Measurements from ENCODE around the gene ANGPT4. TPM values are rescaled to one million over a fixed set of nuclear protein-coding genes. Genes with fewer than 3 reads are reported as not detected.

ANGPT4 gene
- polyA plus RNA-seq, 1 experiment, result not detected

GRCh38 chr20:914727-915498 is 1.2 kb downstream of the ANGPT4 start:
- H3K27me3 ChIP-seq (ENCODE audit: control insufficient read depth, insufficient read depth, low read length), result peaks cover 2% of the 10 kb centered on the region; the same call in 1 of the 2 replicates

GRCh38 chr20:913306-913849 is 2.8 kb downstream of the ANGPT4 start:
- ChIA-PET CTCF (interaction anchor here (1.2 kb wide), 1 partner anchor 46 kb away, joined by 4 read pairs; no protein-coding TSS in a partner anchor), POLR2A (no interaction called here)
- no peak for DNase-seq (ENCODE audit: low read depth)
- TF ChIP-seq, protein P1, sequence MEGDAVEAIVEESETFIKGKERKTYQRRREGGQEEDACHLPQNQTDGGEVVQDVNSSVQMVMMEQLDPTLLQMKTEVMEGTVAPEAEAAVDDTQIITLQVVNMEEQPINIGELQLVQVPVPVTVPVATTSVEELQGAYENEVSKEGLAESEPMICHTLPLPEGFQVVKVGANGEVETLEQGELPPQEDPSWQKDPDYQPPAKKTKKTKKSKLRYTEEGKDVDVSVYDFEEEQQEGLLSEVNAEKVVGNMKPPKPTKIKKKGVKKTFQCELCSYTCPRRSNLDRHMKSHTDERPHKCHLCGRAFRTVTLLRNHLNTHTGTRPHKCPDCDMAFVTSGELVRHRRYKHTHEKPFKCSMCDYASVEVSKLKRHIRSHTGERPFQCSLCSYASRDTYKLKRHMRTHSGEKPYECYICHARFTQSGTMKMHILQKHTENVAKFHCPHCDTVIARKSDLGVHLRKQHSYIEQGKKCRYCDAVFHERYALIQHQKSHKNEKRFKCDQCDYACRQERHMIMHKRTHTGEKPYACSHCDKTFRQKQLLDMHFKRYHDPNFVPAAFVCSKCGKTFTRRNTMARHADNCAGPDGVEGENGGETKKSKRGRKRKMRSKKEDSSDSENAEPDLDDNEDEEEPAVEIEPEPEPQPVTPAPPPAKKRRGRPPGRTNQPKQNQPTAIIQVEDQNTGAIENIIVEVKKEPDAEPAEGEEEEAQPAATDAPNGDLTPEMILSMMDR (IDR thresholded peaks at IDR 0.05; ENCODE audit: insufficient read depth, low read depth, low read length), result no peak
- Histone ChIP-seq H3K36me3 (ENCODE audit: control insufficient read depth, insufficient read depth, low read length) (no peaks in the 10 kb centered on the region), H3K27me3 (ENCODE audit: control insufficient read depth, insufficient read depth, low read length) (peaks cover 2% of the 10 kb centered on the region; the same call in 1 of the 2 replicates), H3K4me3 (ENCODE audit: low read depth, low read length) (no peak overlapping the region)

More at GRCh38 chr20:914727-915498, 1.2 kb downstream of the ANGPT4 start:
- Histone ChIP-seq H3K4me3 (ENCODE audit: low read depth, low read length) (no peak overlapping the region), H3K36me3 (ENCODE audit: control insufficient read depth, insufficient read depth, low read length) (no peaks in the 10 kb centered on the region)
- ChIA-PET CTCF (no interaction called here), POLR2A (no interaction called here)
- TF ChIP-seq, protein P1 (IDR thresholded peaks at IDR 0.05; ENCODE audit: insufficient read depth, low read depth, low read length), result no peak
- no peak for DNase-seq (ENCODE audit: low read depth)

- H3K27me3 ChIP-seq (ENCODE audit: control insufficient read depth, insufficient read depth, low read length), result peaks cover 2% of the 10 kb centered on the region; the same call in 1 of the 2 replicates
- H3K36me3 ChIP-seq (ENCODE audit: control insufficient read depth, insufficient read depth, low read length), result no peaks in the 10 kb centered on the region
- DNase-seq (ENCODE audit: low read depth), result no peak
- POLR2A ChIA-PET, result no interaction called here
- CTCF ChIA-PET, result interaction anchor here (2.3 kb wide), 1 partner anchor 44 kb away, joined by 7 read pairs; no protein-coding TSS in a partner anchor
- TF ChIP-seq, protein P1 (IDR thresholded peaks at IDR 0.05; ENCODE audit: insufficient read depth, low read depth, low read length), result no peak
- H3K4me3 ChIP-seq (ENCODE audit: low read depth, low read length), result no peak overlapping the region
These were observed 4.1 kb downstream of the ANGPT4 start for GRCh38 chr20:911882-912600.

DNA sequence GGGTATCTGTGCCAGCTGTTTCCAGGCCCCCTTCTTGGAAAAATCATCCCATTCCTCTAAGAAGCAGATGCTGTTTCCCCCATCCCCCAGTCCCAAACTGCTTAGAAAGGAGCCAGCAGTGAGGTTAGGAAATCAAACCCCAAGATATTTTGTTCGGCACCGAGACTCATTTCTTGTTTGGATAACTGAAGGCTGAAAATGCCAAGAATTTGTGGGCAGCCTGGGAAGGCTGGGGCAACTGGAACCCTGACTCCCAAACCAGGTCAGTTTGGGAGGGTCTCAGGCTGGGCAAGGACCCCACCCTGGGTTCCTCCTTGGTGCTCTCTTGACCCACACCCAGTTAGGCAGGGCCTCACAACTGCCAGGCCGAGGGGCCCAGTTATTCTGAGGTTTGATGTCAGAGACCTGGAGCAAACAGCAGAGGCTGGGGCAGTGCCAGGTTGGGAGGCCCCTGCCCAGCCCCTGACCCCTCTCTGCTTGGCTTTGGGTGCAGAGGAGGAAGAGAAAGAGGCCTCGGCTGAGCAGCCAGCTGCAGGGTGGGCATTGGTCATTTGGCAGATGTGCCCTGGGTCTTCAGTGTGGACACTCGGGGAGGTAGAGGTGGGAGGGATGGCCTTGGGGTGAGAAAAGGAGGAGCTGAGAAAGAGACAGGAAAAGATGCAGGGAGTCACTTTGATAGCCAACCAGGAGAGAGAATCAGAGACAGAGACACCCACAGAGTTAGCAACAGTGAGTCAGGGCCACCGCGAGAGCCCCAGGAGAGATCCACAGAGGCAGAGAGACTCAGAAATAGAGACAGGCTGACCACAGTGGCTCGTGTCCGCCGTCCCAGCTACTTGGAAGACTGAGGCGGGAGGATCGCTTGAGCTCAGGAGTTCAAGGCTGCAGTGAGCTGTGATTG is 5.0 kb downstream of the ANGPT4 start:
- Histone ChIP-seq H3K27me3 (ENCODE audit: control insufficient read depth, insufficient read depth, low read length) (no peaks in the 10 kb centered on the region; the same call in 1 of the 2 replicates), H3K4me3 (ENCODE audit: low read depth, low read length) (no peak overlapping the region), H3K36me3 (ENCODE audit: control insufficient read depth, insufficient read depth, low read length) (no peaks in the 10 kb centered on the region)
- TF ChIP-seq, protein P1 (IDR thresholded peaks at IDR 0.05; ENCODE audit: insufficient read depth, low read depth, low read length), result no peak
- DNase-seq (ENCODE audit: low read depth), result no peak
- CTCF ChIA-PET, result interaction anchor here (2.3 kb wide), 1 partner anchor 45 kb away, joined by 7 read pairs; no protein-coding TSS in a partner anchor
- POLR2A ChIA-PET, result no interaction called here
